ENCODE data around the gene FHL5. TPM values are rescaled to one million over a fixed set of nuclear protein-coding genes. Genes with fewer than 3 reads are reported as not detected.

Gene FHL5
- total and polyA plus RNA-seq, 2 donors (not counting 3 experiments of a cell fraction or from before 2014, with no cell fraction given) = not detected

DNA sequence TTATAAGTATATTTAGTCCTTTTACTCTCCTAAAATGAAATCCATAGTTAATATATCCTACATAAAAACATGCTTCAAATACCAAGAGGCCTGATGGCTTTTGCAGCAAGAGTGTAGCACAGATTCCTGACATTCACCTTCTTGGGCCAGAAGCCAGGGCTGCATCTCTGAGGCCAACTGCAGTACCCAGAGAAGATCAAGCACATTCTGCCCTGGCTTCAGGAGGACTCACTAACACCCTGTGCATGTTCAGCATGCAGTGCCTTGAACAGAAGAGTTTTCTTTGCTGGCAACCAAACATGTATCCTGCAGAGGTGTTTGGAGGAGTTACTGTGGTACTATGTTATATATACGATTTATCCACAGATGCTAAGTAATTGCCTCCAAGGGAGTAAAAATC lies 90.3 kb downstream of the FHL5 start:
- Histone ChIP-seq H3K36me3 (ENCODE audit: control insufficient read depth in 2 of 2, extremely low read depth in 1 of 2, insufficient read depth in 2 of 2, low read length in 2 of 2) (no peaks in the 10 kb centered on the region), H3K9me3 (replicated peaks; ENCODE audit: control insufficient read depth, insufficient read depth, low read length) (no peaks in the 10 kb centered on the region), H3K79me2 (ENCODE audit: control insufficient read depth, insufficient read depth, low read length) (no peaks in the 10 kb centered on the region), H3K4me2 (ENCODE audit: insufficient read depth, low read length) (no peak overlapping the region), H3K27ac (ENCODE audit: insufficient read depth, low read depth, low read length) (no peak overlapping the region), H3K4me1 (ENCODE audit: control insufficient read depth, extremely low read depth, insufficient read depth, low read length) (no peaks in the 10 kb centered on the region), H3K9ac (replicated peaks; ENCODE audit: extremely low read depth, insufficient read depth, low read length) (no peak overlapping the region), H4K20me1 (replicated peaks; ENCODE audit: control insufficient read depth, extremely low read depth, insufficient read depth, low read length) (no peaks in the 10 kb centered on the region), H3K9me1 (replicated peaks; ENCODE audit: control insufficient read depth, extremely low read depth, insufficient read depth, low read length) (no peaks in the 10 kb centered on the region), H3K4me3 (replicated peaks in 1 of 3; ENCODE audit: insufficient read depth in 1 of 3, low read depth in 1 of 3, low read length in 3 of 3) (no peak overlapping the region), H3K27me3 (ENCODE audit: control insufficient read depth in 2 of 2, insufficient read depth in 2 of 2, low read length in 2 of 2) (no peaks in the 10 kb centered on the region), H2AFZ (ENCODE audit: low read depth, low read length) (no peak overlapping the region)
- intact Hi-C loops (cut with micrococcal nuclease) (no loop called here), dilution Hi-C loops (cut with MboI; ENCODE audit: extremely low pct_ligation_motif_present, low sequenced_read_pairs) (no loop called here)
- BruUV-seq (replicated peaks) = no TSS peak
- ChIA-PET POLR2A (no interaction called here), CTCF (no interaction called here)
- FAIRE-seq (no peak), DNase-seq (ENCODE audit: low read depth, low spot score) (no peak)
- TF ChIP-seq POLR2A (IDR thresholded peaks at IDR 0.05; ENCODE audit: low read depth, low read length) (no peak), FOS (IDR thresholded peaks at IDR 0.05; ENCODE audit: borderline replicate concordance, insufficient read depth, low read length) (no peak), JUN (IDR thresholded peaks at IDR 0.05; ENCODE audit: borderline replicate concordance, insufficient read depth, insufficient read length, low read depth) (no peak), GATA2 (IDR thresholded peaks at IDR 0.05; ENCODE audit: insufficient read depth, insufficient read length, low read depth, low read length) (no peak), EZH2 (IDR thresholded peaks at IDR 0.05; ENCODE audit: borderline replicate concordance, low read depth, low read length, severe bottlenecking) (no peak), MYC (IDR thresholded peaks at IDR 0.05; ENCODE audit: low read depth, low read length) (no peak), POLR2AphosphoS5 (IDR thresholded peaks at IDR 0.05; ENCODE audit: insufficient read depth, low read depth, low read length) (no peak)
- TF ChIP-seq, protein P1, sequence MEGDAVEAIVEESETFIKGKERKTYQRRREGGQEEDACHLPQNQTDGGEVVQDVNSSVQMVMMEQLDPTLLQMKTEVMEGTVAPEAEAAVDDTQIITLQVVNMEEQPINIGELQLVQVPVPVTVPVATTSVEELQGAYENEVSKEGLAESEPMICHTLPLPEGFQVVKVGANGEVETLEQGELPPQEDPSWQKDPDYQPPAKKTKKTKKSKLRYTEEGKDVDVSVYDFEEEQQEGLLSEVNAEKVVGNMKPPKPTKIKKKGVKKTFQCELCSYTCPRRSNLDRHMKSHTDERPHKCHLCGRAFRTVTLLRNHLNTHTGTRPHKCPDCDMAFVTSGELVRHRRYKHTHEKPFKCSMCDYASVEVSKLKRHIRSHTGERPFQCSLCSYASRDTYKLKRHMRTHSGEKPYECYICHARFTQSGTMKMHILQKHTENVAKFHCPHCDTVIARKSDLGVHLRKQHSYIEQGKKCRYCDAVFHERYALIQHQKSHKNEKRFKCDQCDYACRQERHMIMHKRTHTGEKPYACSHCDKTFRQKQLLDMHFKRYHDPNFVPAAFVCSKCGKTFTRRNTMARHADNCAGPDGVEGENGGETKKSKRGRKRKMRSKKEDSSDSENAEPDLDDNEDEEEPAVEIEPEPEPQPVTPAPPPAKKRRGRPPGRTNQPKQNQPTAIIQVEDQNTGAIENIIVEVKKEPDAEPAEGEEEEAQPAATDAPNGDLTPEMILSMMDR (IDR thresholded peaks at IDR 0.05; ENCODE audit: extremely low read depth in 1 of 2, insufficient read depth in 1 of 2, low read depth in 1 of 2, low read length in 2 of 2) = no peak
- TF ChIP-seq, protein P2, sequence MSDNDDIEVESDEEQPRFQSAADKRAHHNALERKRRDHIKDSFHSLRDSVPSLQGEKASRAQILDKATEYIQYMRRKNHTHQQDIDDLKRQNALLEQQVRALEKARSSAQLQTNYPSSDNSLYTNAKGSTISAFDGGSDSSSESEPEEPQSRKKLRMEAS (IDR thresholded peaks at IDR 0.05; ENCODE audit: insufficient read depth, insufficient read length) = no peak
